WERI-Rb-1 (cell line): ENCODE results near the gene MAP1B.

Experiments
- DNase-seq: peaks from one replicate; pipeline ENCODE4 v3.0.0-alpha.2; 2020
- H3K27ac ChIP-seq: fragments of 250-450 bp; sonication (Bioruptor Pico); 2 replicates; pipeline ENCODE4 v1.5.1; 2020; ENCODE audit warnings: mild to moderate bottlenecking, moderate library complexity
- H3K27me3 ChIP-seq: fragments of 250-450 bp; sonication (Bioruptor Pico); 2 replicates; pipeline ENCODE4 v1.5.1; 2021; ENCODE audit warnings: mild to moderate bottlenecking, low read depth, moderate library complexity; ENCODE audit not compliant: insufficient read depth, severe bottlenecking
- H3K36me3 ChIP-seq: fragments of 250-450 bp; sonication (Bioruptor Pico); 2 replicates; pipeline ENCODE4 v1.5.1; 2020; ENCODE audit warnings: mild to moderate bottlenecking, moderate library complexity
- H3K4me3 ChIP-seq: 2 replicates; pipeline ENCODE4 v1.5.1; 2011; ENCODE audit warnings: low read depth, mild to moderate bottlenecking, control low read depth, low read length
- H3K9me3 ChIP-seq: fragments of 250-450 bp; sonication (Bioruptor Pico); 2 replicates; pipeline ENCODE4 v1.5.1; 2021; ENCODE audit warnings: mild to moderate bottlenecking, moderate library complexity; ENCODE audit not compliant: severe bottlenecking
- TF ChIP-seq, protein P1 (sequence below): IDR thresholded peaks from 2 replicates; pipeline ENCODE4 v1.5.1; 2011; ENCODE audit warnings: low read depth, mild to moderate bottlenecking, control low read depth, inconsistent platforms, low read length

MAP1B gene

DNA sequence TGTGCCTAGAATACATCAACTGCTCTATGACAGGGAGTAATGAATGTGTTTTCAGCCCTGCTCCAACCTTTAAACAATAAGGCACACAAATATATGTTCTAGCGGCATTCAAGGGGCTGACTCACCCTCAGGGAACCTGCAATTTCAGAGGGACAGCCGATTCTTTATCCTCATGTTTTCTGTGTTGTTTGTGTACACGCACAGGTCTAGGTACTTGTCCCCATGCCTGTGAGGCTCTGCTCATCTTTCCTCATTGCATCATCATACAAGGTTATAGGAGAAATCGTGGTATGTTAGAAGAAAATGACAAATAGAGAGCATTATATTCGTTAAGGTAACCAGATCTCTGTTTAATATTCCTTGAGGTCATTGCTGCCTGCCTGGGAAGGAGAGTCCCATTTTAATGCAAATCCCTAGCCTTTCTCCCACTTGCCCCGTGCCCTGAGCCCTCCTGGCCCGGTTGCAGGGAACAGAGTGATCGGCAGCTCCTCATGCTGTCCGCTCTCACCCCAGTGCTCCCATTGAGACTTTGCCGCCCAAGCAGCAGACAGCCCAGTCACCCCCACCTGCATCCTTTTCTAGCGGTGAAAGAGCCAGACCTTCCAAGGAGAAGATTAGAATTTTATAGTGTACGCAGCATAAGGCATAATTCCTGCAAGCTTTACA lies 14.6 kb downstream of the MAP1B start:
- DNase-seq = no peak
- no peaks in the 10 kb centered on the region for H3K27me3 ChIP-seq
- peaks cover 97% of the 10 kb centered on the region for H3K36me3 ChIP-seq
- H3K9me3 ChIP-seq = no peaks in the 10 kb centered on the region
- TF ChIP-seq, protein P1, sequence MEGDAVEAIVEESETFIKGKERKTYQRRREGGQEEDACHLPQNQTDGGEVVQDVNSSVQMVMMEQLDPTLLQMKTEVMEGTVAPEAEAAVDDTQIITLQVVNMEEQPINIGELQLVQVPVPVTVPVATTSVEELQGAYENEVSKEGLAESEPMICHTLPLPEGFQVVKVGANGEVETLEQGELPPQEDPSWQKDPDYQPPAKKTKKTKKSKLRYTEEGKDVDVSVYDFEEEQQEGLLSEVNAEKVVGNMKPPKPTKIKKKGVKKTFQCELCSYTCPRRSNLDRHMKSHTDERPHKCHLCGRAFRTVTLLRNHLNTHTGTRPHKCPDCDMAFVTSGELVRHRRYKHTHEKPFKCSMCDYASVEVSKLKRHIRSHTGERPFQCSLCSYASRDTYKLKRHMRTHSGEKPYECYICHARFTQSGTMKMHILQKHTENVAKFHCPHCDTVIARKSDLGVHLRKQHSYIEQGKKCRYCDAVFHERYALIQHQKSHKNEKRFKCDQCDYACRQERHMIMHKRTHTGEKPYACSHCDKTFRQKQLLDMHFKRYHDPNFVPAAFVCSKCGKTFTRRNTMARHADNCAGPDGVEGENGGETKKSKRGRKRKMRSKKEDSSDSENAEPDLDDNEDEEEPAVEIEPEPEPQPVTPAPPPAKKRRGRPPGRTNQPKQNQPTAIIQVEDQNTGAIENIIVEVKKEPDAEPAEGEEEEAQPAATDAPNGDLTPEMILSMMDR = no peak
- H3K27ac ChIP-seq = no peak overlapping the region
- no peak overlapping the region for H3K4me3 ChIP-seq

DNA sequence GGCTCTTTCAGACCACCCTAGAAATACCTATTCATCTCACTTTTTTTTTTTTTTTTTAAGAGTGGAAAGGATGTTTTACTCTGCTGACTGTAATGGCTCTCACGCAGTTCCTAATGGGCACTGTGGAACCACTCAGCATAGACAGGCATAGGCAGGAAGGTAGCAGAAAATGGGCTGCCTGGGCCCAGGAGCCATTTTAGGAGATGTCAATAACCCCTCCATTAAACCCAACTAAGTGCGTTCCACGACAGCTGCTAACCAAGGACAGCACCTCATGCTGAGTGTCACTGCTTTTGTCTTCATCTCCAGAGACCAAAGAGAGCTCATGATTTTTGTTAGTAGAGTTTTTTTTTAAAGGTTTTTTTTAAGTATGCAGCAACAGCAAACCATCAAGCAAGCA lies 15.3 kb downstream of the MAP1B start:
- no peaks in the 10 kb centered on the region for H3K27me3 ChIP-seq
- no peak overlapping the region for H3K27ac ChIP-seq
- H3K4me3 ChIP-seq = no peak overlapping the region
- no peaks in the 10 kb centered on the region for H3K9me3 ChIP-seq
- no peak for DNase-seq
- peaks cover 97% of the 10 kb centered on the region for H3K36me3 ChIP-seq
- TF ChIP-seq, protein P1 = no peak

DNA sequence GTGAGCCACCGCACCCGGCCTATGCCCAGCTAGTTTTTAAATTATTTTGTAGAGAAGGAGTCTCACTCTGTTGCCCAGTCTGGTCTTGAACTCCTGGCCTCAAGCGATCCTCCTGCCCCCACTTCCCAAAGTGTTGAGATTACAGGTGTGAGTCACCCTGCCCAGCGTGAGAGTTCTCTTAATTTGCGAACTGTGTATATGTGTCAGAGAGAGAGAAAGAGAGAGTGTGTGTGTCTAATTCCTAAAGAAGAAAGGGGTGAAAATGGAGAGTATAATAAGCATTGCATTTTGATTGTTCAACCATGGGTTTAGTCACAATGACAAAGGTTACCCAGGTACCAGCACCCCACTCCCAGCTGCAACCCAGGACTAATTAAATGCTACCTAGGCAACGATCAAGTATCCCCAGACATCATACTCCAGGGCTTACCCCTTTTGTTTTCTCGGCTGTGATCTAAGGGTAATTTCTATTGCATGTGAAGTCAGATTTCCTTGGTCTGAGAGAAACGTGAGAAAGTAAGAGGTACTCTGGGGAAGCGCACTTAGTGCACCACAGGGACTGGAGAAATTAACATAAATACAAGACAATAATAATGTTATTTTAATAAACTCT lies 16.6 kb downstream of the MAP1B start:
- no peaks in the 10 kb centered on the region for H3K9me3 ChIP-seq
- no peak overlapping the region for H3K27ac ChIP-seq
- TF ChIP-seq, protein P1 = no peak
- no peaks in the 10 kb centered on the region for H3K27me3 ChIP-seq
- DNase-seq = no peak
- H3K4me3 ChIP-seq = no peak overlapping the region
- peaks cover 95% of the 10 kb centered on the region for H3K36me3 ChIP-seq

DNA sequence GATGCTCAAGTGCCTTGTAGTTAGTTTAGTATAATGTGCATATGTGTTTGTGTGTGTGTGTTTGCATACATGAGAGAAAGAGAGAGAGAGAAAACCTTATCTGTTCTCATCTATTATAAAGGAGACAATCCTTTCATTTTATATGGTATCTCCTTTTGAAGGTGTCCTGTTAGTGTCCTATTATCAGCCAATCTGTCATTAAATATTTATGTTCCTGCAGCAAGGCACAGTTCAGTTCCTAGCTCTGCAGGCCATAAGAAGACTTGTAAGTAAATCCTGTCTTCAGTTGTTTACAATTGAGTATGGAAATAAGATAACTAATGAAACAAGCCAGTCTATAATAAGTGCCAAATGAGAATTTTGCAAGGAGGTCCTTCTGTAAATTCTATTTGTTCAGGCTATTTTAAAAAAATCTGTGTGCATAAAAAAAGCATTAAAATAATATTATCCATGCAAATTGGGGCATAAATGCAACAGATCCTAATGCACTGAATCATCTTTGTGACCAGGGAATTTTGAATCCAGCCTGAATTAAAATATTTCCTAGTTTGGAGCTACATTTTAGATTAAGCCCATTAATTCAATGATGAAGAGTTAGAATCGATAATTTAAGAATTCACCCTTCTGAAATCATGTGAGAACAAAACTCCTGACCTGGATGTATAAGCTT lies 18.1 kb downstream of the MAP1B start:
- Histone ChIP-seq H3K4me3 (no peak overlapping the region), H3K9me3 (no peaks in the 10 kb centered on the region), H3K36me3 (peaks cover 86% of the 10 kb centered on the region), H3K27ac (no peak overlapping the region), H3K27me3 (no peaks in the 10 kb centered on the region)
- TF ChIP-seq, protein P1 = no peak
- DNase-seq = no peak

DNA sequence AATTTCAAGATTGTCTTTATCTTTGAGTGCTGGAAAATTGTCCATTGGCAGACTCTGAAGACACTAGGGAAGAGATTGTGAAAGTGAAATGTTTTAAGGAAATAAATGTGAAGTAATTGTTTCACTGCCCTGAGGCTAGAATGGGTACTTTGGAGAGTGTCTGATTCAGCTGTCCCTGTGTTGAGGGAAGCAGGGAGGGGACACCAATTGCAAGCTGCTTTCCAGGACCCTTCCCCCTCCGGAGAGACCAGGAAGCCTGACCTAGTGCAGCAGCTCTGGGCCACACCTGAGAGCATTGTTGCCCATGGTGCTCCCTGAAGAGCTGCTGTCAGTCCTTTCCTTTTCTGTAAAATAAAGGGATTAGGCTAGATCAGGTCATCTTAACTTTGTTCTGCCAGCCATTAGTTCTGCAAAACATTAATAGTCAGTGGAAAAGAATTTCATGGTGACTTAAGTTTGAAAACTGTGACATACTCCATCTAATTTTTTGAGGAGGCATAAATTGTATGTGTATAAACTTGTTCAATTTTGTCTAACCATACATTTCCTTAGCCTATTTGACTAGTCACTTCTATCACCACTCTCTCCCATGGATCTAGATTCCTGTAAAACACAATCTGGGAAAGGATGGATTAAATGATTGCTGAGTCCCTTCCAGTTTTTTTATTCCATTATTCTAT lies 18.8 kb downstream of the MAP1B start:
- Histone ChIP-seq H3K4me3 (no peak overlapping the region), H3K36me3 (peaks cover 86% of the 10 kb centered on the region), H3K27ac (no peak overlapping the region), H3K27me3 (no peaks in the 10 kb centered on the region), H3K9me3 (no peaks in the 10 kb centered on the region)
- DNase-seq = no peak
- TF ChIP-seq, protein P1 = no peak
